T-helper 2 cell treated with Interferon-gamma antibody and Interleukin-4, amounts not matched to agents 100 ng/mL and 5 ng/mL, for 36 hours (primary cell): Measurements from ENCODE around the gene KCNS3. TPM values are rescaled to one million over a fixed set of nuclear protein-coding genes. Genes with fewer than 3 reads are reported as not detected.

Source experiments
- intact Hi-C: fragments of 100-400 bp; cut with micrococcal nuclease; formaldehyde crosslinking; loops from one replicate; pipeline ENCODE4 v1.15.1; 2023
- total RNA-seq: library from RNA; stranded (reverse); gene quantifications from 2 replicates; pipeline ENCODE4 v1.2.3, GENCODE V29; 2022

The KCNS3 gene
- not detected in 2 replicates for total RNA-seq

- intact Hi-C loops = loop anchor here (5.0 to 10.0 kb wide), 2 partner anchors 126 to 1486 kb away; partner anchors contain the start of genes GEN1 and SMC6
Measured at GRCh38 chr2:17878281-17879136, at the start of gene KCNS3. Gene KCNS3, plus strand, starts transcription at chr2:17878667. Its CDS starts 52,342 bp downstream, at chr2:17931009.

GRCh38 chr2:17830053-17831034, 48.1 kb upstream of the KCNS3 start:
- intact Hi-C loops = loop anchor here (1.0 to 2.0 kb wide), 2 partner anchors 111 to 184 kb away; no protein-coding TSS in a partner anchor

- intact Hi-C loops = no loop called here
Measured at GRCh38 chr2:17835516-17835915, 43.0 kb upstream of the KCNS3 start.

GRCh38 chr2:17839959-17840358, 38.5 kb upstream of the KCNS3 start:
- intact Hi-C loops = no loop called here

- intact Hi-C loops = no loop called here
Measured at GRCh38 chr2:17843457-17843856, 35.0 kb upstream of the KCNS3 start.

GRCh38 chr2:17845806-17846205, 32.7 kb upstream of the KCNS3 start:
- intact Hi-C loops = no loop called here

GRCh38 chr2:17846676-17847075, 31.8 kb upstream of the KCNS3 start:
- intact Hi-C loops = no loop called here

- intact Hi-C loops = no loop called here
Measured at GRCh38 chr2:17847236-17847635, 31.2 kb upstream of the KCNS3 start.

GRCh38 chr2:17849275-17849674, 29.2 kb upstream of the KCNS3 start:
- intact Hi-C loops = no loop called here

- intact Hi-C loops = loop anchor here (2.0 kb wide), 1 partner anchor 329 kb away; no protein-coding TSS in a partner anchor
Measured at GRCh38 chr2:17850151-17850550, 28.3 kb upstream of the KCNS3 start.

GRCh38 chr2:17851731-17852585, 26.5 kb upstream of the KCNS3 start:
- intact Hi-C loops = loop anchor here (1.0 to 2.0 kb wide), 2 partner anchors 297 to 327 kb away; no protein-coding TSS in a partner anchor

- intact Hi-C loops = no loop called here
Measured at GRCh38 chr2:17853799-17854198, 24.7 kb upstream of the KCNS3 start.

GRCh38 chr2:17857021-17857420, 21.4 kb upstream of the KCNS3 start:
- intact Hi-C loops = no loop called here

GRCh38 chr2:17858064-17858463, 20.4 kb upstream of the KCNS3 start:
- intact Hi-C loops = no loop called here

GRCh38 chr2:17863539-17863938, 14.9 kb upstream of the KCNS3 start:
- intact Hi-C loops = no loop called here

- intact Hi-C loops = no loop called here
Measured at GRCh38 chr2:17864676-17865075, 13.8 kb upstream of the KCNS3 start.

GRCh38 chr2:17867133-17867532, 11.3 kb upstream of the KCNS3 start:
- intact Hi-C loops = no loop called here

- intact Hi-C loops = no loop called here
Measured at GRCh38 chr2:17869128-17869527, 9.3 kb upstream of the KCNS3 start.

- intact Hi-C loops = loop anchor here (10.0 kb wide), 1 partner anchor 1493 kb away; no protein-coding TSS in a partner anchor
Measured at GRCh38 chr2:17871639-17872038, 6.8 kb upstream of the KCNS3 start.

- intact Hi-C loops = loop anchor here (10.0 kb wide), 1 partner anchor 1492 kb away; no protein-coding TSS in a partner anchor
Measured at GRCh38 chr2:17873021-17873420, 5.4 kb upstream of the KCNS3 start.
